ENCODE data around the gene MLLT3.

The MLLT3 gene

GRCh38 chr9:20373263-20373662, 249.0 kb downstream of the MLLT3 start:
- Histone ChIP-seq H3K4me1 (ENCODE audit: control insufficient read depth, insufficient read depth, low read length) (no peaks in the 10 kb centered on the region), H3K4me3 (ENCODE audit: low read length) (no peak overlapping the region), H3K27ac (ENCODE audit: low read length) (no peak overlapping the region), H3K27me3 (ENCODE audit: control insufficient read depth, insufficient read depth, low read length) (no peaks in the 10 kb centered on the region), H3K9me3 (ENCODE audit: control insufficient read depth, insufficient read depth, low read length) (no peaks in the 10 kb centered on the region), H3K36me3 (ENCODE audit: control insufficient read depth, insufficient read depth, low read length) (no peaks in the 10 kb centered on the region)
- no peak for DNase-seq (ENCODE audit: low read depth, low spot score)
- WGBS (ENCODE audit: insufficient coverage, insufficient read length), result no CpG with 5 or more reads among the region's 1 CpG

DNA sequence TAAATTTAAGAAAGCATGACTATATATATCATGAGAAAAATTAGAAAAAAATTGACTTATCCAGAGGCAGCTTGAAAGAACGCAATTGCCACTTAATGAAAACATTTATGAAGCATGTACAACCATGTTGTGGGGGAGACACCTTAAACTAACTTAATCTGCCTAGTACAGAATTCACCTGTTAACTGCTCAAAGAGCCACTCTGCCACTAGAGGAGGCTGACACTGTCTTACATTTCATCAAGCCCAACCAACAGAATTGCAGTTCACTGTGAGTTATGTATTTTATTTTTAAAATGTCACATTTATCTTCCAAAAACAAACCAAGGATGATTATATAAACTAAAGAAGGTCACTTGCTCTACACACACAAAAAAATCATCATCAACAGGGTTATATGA, 252.9 kb downstream of the MLLT3 start:
- no peak overlapping the region for H3K4me3 ChIP-seq (ENCODE audit: low read length)
- no peaks in the 10 kb centered on the region for H3K36me3 ChIP-seq (ENCODE audit: control insufficient read depth, insufficient read depth, low read length)
- H3K9me3 ChIP-seq (ENCODE audit: control insufficient read depth, insufficient read depth, low read length), result no peaks in the 10 kb centered on the region
- no peaks in the 10 kb centered on the region for H3K27me3 ChIP-seq (ENCODE audit: control insufficient read depth, insufficient read depth, low read length)
- no peaks in the 10 kb centered on the region for H3K4me1 ChIP-seq (ENCODE audit: control insufficient read depth, insufficient read depth, low read length)
- H3K27ac ChIP-seq (ENCODE audit: low read length), result no peak overlapping the region
- DNase-seq (ENCODE audit: low read depth, low spot score), result no peak
- WGBS (ENCODE audit: insufficient coverage, insufficient read length), result no CpG with 5 or more reads among the region's 1 CpG

GRCh38 chr9:20367855-20368254, 254.4 kb downstream of the MLLT3 start:
- no peaks in the 10 kb centered on the region for H3K36me3 ChIP-seq (ENCODE audit: control insufficient read depth, insufficient read depth, low read length)
- no peak overlapping the region for H3K27ac ChIP-seq (ENCODE audit: low read length)
- H3K4me1 ChIP-seq (ENCODE audit: control insufficient read depth, insufficient read depth, low read length), result peaks cover 1% of the 10 kb centered on the region; the same call in 1 of the 2 replicates
- H3K4me3 ChIP-seq (ENCODE audit: low read length), result no peak overlapping the region
- no peaks in the 10 kb centered on the region for H3K9me3 ChIP-seq (ENCODE audit: control insufficient read depth, insufficient read depth, low read length)
- no peak for DNase-seq (ENCODE audit: low read depth, low spot score)
- no peaks in the 10 kb centered on the region for H3K27me3 ChIP-seq (ENCODE audit: control insufficient read depth, insufficient read depth, low read length)
- no CpG with 5 or more reads among the region's 3 CpGs for WGBS (ENCODE audit: insufficient coverage, insufficient read length)

- Histone ChIP-seq H3K27me3 (ENCODE audit: control insufficient read depth, insufficient read depth, low read length) (no peaks in the 10 kb centered on the region), H3K4me1 (ENCODE audit: control insufficient read depth, insufficient read depth, low read length) (peaks cover 1% of the 10 kb centered on the region; the same call in 1 of the 2 replicates), H3K36me3 (ENCODE audit: control insufficient read depth, insufficient read depth, low read length) (no peaks in the 10 kb centered on the region), H3K27ac (ENCODE audit: low read length) (no peak overlapping the region), H3K9me3 (ENCODE audit: control insufficient read depth, insufficient read depth, low read length) (no peaks in the 10 kb centered on the region), H3K4me3 (ENCODE audit: low read length) (no peak overlapping the region)
- no peak for DNase-seq (ENCODE audit: low read depth, low spot score)
- no CpG with 5 or more reads among the region's 3 CpGs for WGBS (ENCODE audit: insufficient coverage, insufficient read length)
Measured at GRCh38 chr9:20364959-20365358, 257.3 kb downstream of the MLLT3 start.

DNA sequence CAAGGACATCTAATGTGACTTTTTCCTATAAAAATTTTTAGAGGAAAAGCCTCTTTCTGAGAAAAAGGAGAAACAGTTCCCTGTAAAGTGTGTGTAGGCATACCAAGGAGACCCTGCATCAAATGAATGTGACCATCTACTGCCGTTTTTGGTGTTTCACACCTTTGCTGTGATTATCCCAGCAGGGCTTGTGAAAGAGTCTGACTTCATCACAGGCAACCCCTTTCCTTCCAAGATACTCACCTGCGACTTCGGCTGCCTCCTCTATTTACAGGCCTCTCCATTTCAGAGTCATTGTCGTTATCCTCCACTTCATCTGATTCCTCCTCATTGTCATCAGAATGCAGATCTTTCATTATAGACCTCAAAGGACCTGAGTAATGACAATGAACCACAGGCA, 259.1 kb downstream of the MLLT3 start:
- H3K36me3 ChIP-seq (ENCODE audit: control insufficient read depth, insufficient read depth, low read length), result no peaks in the 10 kb centered on the region
- no peaks in the 10 kb centered on the region for H3K9me3 ChIP-seq (ENCODE audit: control insufficient read depth, insufficient read depth, low read length)
- peaks cover 1% of the 10 kb centered on the region; the same call in 1 of the 2 replicates for H3K4me1 ChIP-seq (ENCODE audit: control insufficient read depth, insufficient read depth, low read length)
- no peak overlapping the region for H3K4me3 ChIP-seq (ENCODE audit: low read length)
- H3K27ac ChIP-seq (ENCODE audit: low read length), result no peak overlapping the region
- no peak for DNase-seq (ENCODE audit: low read depth, low spot score)
- no peaks in the 10 kb centered on the region for H3K27me3 ChIP-seq (ENCODE audit: control insufficient read depth, insufficient read depth, low read length)
- no CpG with 5 or more reads among the region's 4 CpGs for WGBS (ENCODE audit: insufficient coverage, insufficient read length)

GRCh38 chr9:20361656-20362570, 260.4 kb downstream of the MLLT3 start:
- Histone ChIP-seq H3K36me3 (ENCODE audit: control insufficient read depth, insufficient read depth, low read length) (no peaks in the 10 kb centered on the region), H3K9me3 (ENCODE audit: control insufficient read depth, insufficient read depth, low read length) (no peaks in the 10 kb centered on the region), H3K4me3 (ENCODE audit: low read length) (no peak overlapping the region), H3K27ac (ENCODE audit: low read length) (no peak overlapping the region), H3K27me3 (ENCODE audit: control insufficient read depth, insufficient read depth, low read length) (no peaks in the 10 kb centered on the region), H3K4me1 (ENCODE audit: control insufficient read depth, insufficient read depth, low read length) (peaks cover 1% of the 10 kb centered on the region; the same call in 1 of the 2 replicates)
- no CpG with 5 or more reads among the region's 3 CpGs for whole genome bisulfite sequencing (ENCODE audit: insufficient coverage, insufficient read length)
- no peak for DNase-seq (ENCODE audit: low read depth, low spot score)

GRCh38 chr9:20361229-20361628, 261.1 kb downstream of the MLLT3 start:
- DNase-seq (ENCODE audit: low read depth, low spot score), result no peak
- no peak overlapping the region for H3K4me3 ChIP-seq (ENCODE audit: low read length)
- no CpG with 5 or more reads among the region's 5 CpGs for WGBS (ENCODE audit: insufficient coverage, insufficient read length)
- H3K9me3 ChIP-seq (ENCODE audit: control insufficient read depth, insufficient read depth, low read length), result no peaks in the 10 kb centered on the region
- H3K4me1 ChIP-seq (ENCODE audit: control insufficient read depth, insufficient read depth, low read length), result peaks cover 1% of the 10 kb centered on the region; the same call in 1 of the 2 replicates
- H3K27ac ChIP-seq (ENCODE audit: low read length), result no peak overlapping the region
- no peaks in the 10 kb centered on the region for H3K36me3 ChIP-seq (ENCODE audit: control insufficient read depth, insufficient read depth, low read length)
- no peaks in the 10 kb centered on the region for H3K27me3 ChIP-seq (ENCODE audit: control insufficient read depth, insufficient read depth, low read length)

DNA sequence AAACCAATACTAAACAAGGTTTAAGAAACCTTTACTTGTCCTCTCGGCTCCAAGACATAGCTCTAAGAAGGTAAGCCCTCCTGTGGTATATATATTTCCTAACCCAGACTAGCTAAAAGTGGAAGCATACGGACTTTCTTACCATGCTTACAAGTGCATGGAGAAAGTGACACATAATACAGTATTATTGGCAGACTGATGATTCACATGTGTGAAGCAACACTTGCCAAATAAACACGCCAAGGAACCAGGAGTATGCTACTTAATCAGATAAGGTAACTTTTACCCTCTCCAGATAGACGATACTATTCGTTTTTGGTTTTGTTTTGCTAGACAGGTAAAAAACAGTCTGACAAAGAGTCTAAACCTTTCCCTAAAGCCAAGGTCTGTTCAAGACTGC, 264.1 kb downstream of the MLLT3 start:
- H3K4me3 ChIP-seq (ENCODE audit: low read length), result no peak overlapping the region
- H3K36me3 ChIP-seq (ENCODE audit: control insufficient read depth, insufficient read depth, low read length), result no peaks in the 10 kb centered on the region
- no peaks in the 10 kb centered on the region for H3K27me3 ChIP-seq (ENCODE audit: control insufficient read depth, insufficient read depth, low read length)
- no peak overlapping the region for H3K27ac ChIP-seq (ENCODE audit: low read length)
- peaks cover 1% of the 10 kb centered on the region for H3K4me1 ChIP-seq (ENCODE audit: control insufficient read depth, insufficient read depth, low read length)
- no CpG with 5 or more reads among the region's 5 CpGs for WGBS (ENCODE audit: insufficient coverage, insufficient read length)
- no peak for DNase-seq (ENCODE audit: low read depth, low spot score)
- no peaks in the 10 kb centered on the region for H3K9me3 ChIP-seq (ENCODE audit: control insufficient read depth, insufficient read depth, low read length)

DNA sequence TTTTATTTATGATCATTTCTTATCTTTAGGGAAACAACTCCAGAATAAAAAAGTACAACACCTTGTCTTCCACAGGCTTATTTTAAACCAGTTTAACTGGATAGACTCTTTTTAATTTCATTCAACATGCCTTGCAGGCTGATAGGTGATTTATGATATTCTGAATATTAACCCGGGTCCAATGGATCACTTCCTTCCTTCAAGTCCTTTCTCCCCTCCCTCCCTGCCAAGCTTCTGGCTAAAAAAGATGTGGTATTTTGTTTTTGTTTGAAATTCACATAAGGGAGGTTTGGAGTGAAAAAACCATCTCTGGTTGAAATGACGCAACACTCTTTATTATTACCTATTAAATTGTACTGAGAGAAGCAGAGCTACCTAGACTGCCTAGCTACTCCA, 265.3 kb downstream of the MLLT3 start:
- DNase-seq (ENCODE audit: low read depth, low spot score), result no peak

DNA sequence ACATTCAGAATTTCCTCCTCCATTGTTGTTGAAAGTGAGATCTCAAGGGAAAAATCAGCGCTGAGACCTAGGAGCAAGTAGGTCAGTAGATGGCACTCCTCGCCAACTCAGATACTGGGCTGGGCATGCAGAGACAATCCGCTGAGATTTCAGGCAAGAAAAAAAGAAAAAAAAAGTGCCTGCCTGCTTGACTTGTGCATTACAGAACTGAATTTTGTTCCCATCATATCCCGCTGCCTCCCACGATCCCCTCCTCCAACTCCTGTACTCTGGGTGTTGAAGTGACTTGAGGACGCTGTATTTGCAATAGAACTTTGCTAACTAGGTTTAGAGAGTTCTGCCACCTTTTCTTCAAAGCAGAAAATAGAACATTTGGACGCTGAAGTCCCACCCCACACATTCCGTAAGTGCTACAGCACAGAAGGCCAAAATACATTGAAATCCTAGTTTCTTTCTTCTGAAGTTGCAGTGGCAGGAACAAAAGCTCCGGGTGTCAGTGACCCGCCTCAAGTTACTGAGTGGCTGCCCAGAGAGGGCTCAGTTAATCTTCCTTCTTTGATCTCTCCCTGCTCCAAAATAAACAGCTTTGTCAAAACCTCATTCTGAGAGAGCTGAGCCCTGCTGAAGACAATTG, 265.8 kb downstream of the MLLT3 start:
- no peaks in the 10 kb centered on the region for H3K36me3 ChIP-seq (ENCODE audit: control insufficient read depth, insufficient read depth, low read length)
- H3K9me3 ChIP-seq (ENCODE audit: control insufficient read depth, insufficient read depth, low read length), result no peaks in the 10 kb centered on the region
- no peaks in the 10 kb centered on the region for H3K27me3 ChIP-seq (ENCODE audit: control insufficient read depth, insufficient read depth, low read length)
- WGBS (ENCODE audit: insufficient coverage, insufficient read length), result no CpG with 5 or more reads among the region's 10 CpGs
- H3K4me3 ChIP-seq (ENCODE audit: low read length), result no peak overlapping the region
- no peak overlapping the region for H3K27ac ChIP-seq (ENCODE audit: low read length)
- H3K4me1 ChIP-seq (ENCODE audit: control insufficient read depth, insufficient read depth, low read length), result peaks cover 3% of the 10 kb centered on the region; the same call in 1 of the 2 replicates
- peak; percentile 64 for DNase-seq (ENCODE audit: low read depth, low spot score)

More for the DNA sequence above, 265.3 kb downstream of the MLLT3 start:
- Histone ChIP-seq H3K9me3 (ENCODE audit: control insufficient read depth, insufficient read depth, low read length) (no peaks in the 10 kb centered on the region), H3K36me3 (ENCODE audit: control insufficient read depth, insufficient read depth, low read length) (no peaks in the 10 kb centered on the region), H3K27me3 (ENCODE audit: control insufficient read depth, insufficient read depth, low read length) (no peaks in the 10 kb centered on the region), H3K4me3 (ENCODE audit: low read length) (no peak overlapping the region), H3K27ac (ENCODE audit: low read length) (no peak overlapping the region), H3K4me1 (ENCODE audit: control insufficient read depth, insufficient read depth, low read length) (peaks cover 3% of the 10 kb centered on the region; the same call in 1 of the 2 replicates)
- no CpG with 5 or more reads among the region's 2 CpGs for WGBS (ENCODE audit: insufficient coverage, insufficient read length)

Data from iPS DF 6.9 (cell line).